Cardiac muscle cell (in vitro differentiated cells and primary cell): ENCODE data around the gene TMEM164. TPM values are rescaled to one million over a fixed set of nuclear protein-coding genes. Genes with fewer than 3 reads are reported as not detected.

ENCODE experiments used
- DNase-seq, 2 donors: peaks; one replicate each; pipeline versions ENCODE4 v3.0.0 to v3.0.0-alpha.2; 2010 to 2017; ENCODE audit warnings: low read depth in 1 of 2, low spot score in 1 of 2
- H3K27ac ChIP-seq: fragments of 200-600 bp; sonication (generic); 2 replicates; pipeline ENCODE4 v1.5.1; 2016
- H3K27me3 ChIP-seq: fragments of 200-600 bp; sonication (generic); 2 replicates; pipeline ENCODE4 v1.6.0; 2016; ENCODE audit warnings: control low read depth
- H3K36me3 ChIP-seq: fragments of 200-600 bp; sonication (generic); 2 replicates; pipeline ENCODE4 v1.5.1; 2016; ENCODE audit warnings: control low read depth
- H3K4me1 ChIP-seq: fragments of 200-600 bp; sonication (generic); 2 replicates; pipeline ENCODE4 v1.8.1; 2017; ENCODE audit warnings: low read depth, mild to moderate bottlenecking, mixed run types
- H3K4me3 ChIP-seq: fragments of 200-600 bp; sonication (generic); 2 replicates; pipeline ENCODE4 v1.5.1; 2016; ENCODE audit warnings: mild to moderate bottlenecking
- H3K9me3 ChIP-seq: fragments of 200-600 bp; sonication (generic); 2 replicates; pipeline ENCODE4 v1.5.1; 2017; ENCODE audit warnings: low read depth, mild to moderate bottlenecking, control low read depth
- CTCF ChIP-seq: IDR thresholded peaks from 2 replicates; pipeline ENCODE4 v1.5.1; 2012; ENCODE audit warnings: low read depth, mild to moderate bottlenecking, low read length
- polyA plus RNA-seq: library from polyadenylated mRNA; unstranded; fragments of >200 nt; fragmentation: Nextera tagmentation; extraction: Ambion mirVana; gene quantifications from 2 replicates; pipeline ENCODE4 v1.2.1, GENCODE V29; 2016
- total RNA-seq: library from RNA; depleted of rRNA; stranded (reverse); fragments of >200 nt; gene quantifications from 2 replicates; pipeline ENCODE4 v1.2.3, GENCODE V29; 2016

Gene TMEM164
- total and polyA plus RNA-seq, 2 experiments from 2014 or later: 6.8 to 70.3 TPM

- H3K9me3 ChIP-seq: no peaks in the 10 kb centered on the region
- TF ChIP-seq CTCF: peak; percentile 33
Observed at GRCh38 chrX:110156167-110156754, 153.3 kb downstream of the TMEM164 start.

GRCh38 chrX:110157444-110157843 is 154.5 kb downstream of the TMEM164 start:
- H3K4me1 ChIP-seq: no peaks in the 10 kb centered on the region
- H3K36me3 ChIP-seq: no peaks in the 10 kb centered on the region
- no peak overlapping the region for H3K4me3 ChIP-seq
- DNase-seq: no peak
- H3K27ac ChIP-seq: no peak overlapping the region
- no peaks in the 10 kb centered on the region for H3K27me3 ChIP-seq
- TF ChIP-seq CTCF: no peak
- no peaks in the 10 kb centered on the region for H3K9me3 ChIP-seq

More at GRCh38 chrX:110156167-110156754, 153.3 kb downstream of the TMEM164 start:
- Histone ChIP-seq H3K27me3 (no peaks in the 10 kb centered on the region), H3K27ac (no peak overlapping the region), H3K36me3 (no peaks in the 10 kb centered on the region), H3K4me3 (no peak overlapping the region), H3K4me1 (no peaks in the 10 kb centered on the region)
- peak in 1 of 2 donors; percentile 21 for DNase-seq

- no peak for DNase-seq
- Histone ChIP-seq H3K9me3 (no peaks in the 10 kb centered on the region), H3K4me1 (no peaks in the 10 kb centered on the region), H3K27ac (no peak overlapping the region), H3K4me3 (no peak overlapping the region), H3K27me3 (no peaks in the 10 kb centered on the region), H3K36me3 (no peaks in the 10 kb centered on the region)
- no peak for TF ChIP-seq CTCF
Observed at GRCh38 chrX:110159235-110159634, 156.3 kb downstream of the TMEM164 start.

DNA sequence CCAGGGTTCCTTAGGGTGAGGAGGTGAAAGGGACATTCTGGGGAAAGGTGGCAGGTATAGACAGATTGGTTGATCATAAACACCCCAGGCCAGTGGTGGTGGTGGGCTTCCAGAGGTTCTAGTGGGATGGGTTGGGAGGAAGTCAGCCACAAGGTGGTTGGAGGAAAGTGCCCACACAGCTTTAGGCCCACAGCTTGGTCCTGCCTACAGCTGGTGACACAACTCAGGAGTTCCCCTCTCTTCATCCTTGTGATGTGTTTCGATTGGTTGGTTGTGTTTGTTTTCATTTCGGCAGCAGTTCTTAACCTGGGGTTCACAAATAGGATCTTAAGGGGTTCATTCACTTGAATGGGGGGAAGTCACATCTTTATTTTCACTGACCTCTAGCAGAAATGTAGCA is 157.0 kb downstream of the TMEM164 start:
- H3K27ac ChIP-seq: no peak overlapping the region
- H3K9me3 ChIP-seq: no peaks in the 10 kb centered on the region
- H3K27me3 ChIP-seq: no peaks in the 10 kb centered on the region
- H3K36me3 ChIP-seq: no peaks in the 10 kb centered on the region
- no peak overlapping the region for H3K4me3 ChIP-seq
- no peak for TF ChIP-seq CTCF
- no peak for DNase-seq
- H3K4me1 ChIP-seq: no peaks in the 10 kb centered on the region

DNA sequence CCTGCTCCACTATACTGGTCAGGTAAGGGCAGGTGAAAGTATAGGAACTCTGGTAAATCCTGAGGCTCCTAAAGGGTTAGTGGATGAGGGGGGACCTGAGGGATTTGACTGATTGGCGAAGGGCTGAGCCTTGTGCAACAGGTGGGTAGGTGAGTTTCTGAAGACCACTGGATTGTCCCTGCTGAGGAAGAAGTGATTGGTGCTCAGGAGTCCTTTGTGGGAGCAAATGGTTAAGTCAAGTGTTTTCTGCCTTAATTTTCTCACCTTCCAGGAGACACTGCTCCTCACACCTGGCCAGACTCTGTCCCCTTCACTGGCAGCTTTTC is 158.4 kb downstream of the TMEM164 start:
- H3K4me3 ChIP-seq: no peak overlapping the region
- TF ChIP-seq CTCF: no peak
- no peaks in the 10 kb centered on the region for H3K36me3 ChIP-seq
- DNase-seq: no peak
- H3K4me1 ChIP-seq: no peaks in the 10 kb centered on the region
- no peak overlapping the region for H3K27ac ChIP-seq
- H3K27me3 ChIP-seq: no peaks in the 10 kb centered on the region
- no peaks in the 10 kb centered on the region for H3K9me3 ChIP-seq

GRCh38 chrX:110162131-110162530 is 159.2 kb downstream of the TMEM164 start:
- Histone ChIP-seq H3K4me1 (no peaks in the 10 kb centered on the region), H3K27me3 (no peaks in the 10 kb centered on the region), H3K4me3 (no peak overlapping the region), H3K9me3 (no peaks in the 10 kb centered on the region), H3K36me3 (no peaks in the 10 kb centered on the region), H3K27ac (no peak overlapping the region)
- TF ChIP-seq CTCF: no peak
- no peak for DNase-seq
